HepG2 (cell line): Measurements from ENCODE around the gene AGER. TPM values are rescaled to one million over a fixed set of nuclear protein-coding genes. Genes with fewer than 3 reads are reported as not detected.

Experiments
- ATF5 ChIP-seq: sonication (generic); formaldehyde crosslinking; IDR thresholded peaks from 2 replicates; pipeline ENCODE4 v1.4.0; 2020; ENCODE audit warnings: mild to moderate bottlenecking, low read depth, missing genetic modification reagents
- ATM ChIP-seq: fragments of 450-650 bp; IDR thresholded peaks from 2 replicates; pipeline ENCODE4 v1.7.1; 2017; ENCODE audit warnings: mild to moderate bottlenecking, borderline replicate concordance
- CEBPB ChIP-seq: IDR thresholded peaks from 2 replicates; pipeline ENCODE4 v1.6.1; 2011; ENCODE audit warnings: low read depth, low read length, improper control_type of control experiment, borderline replicate concordance
- HOXA7 ChIP-seq: sonication (generic); formaldehyde crosslinking; IDR thresholded peaks from 2 replicates; pipeline ENCODE4 v1.8.1; 2022; ENCODE audit warnings: mild to moderate bottlenecking, missing genetic modification reagents, moderate library complexity
- MTA1 ChIP-seq: sonication (generic); formaldehyde crosslinking; IDR thresholded peaks from 2 replicates; pipeline ENCODE4 v1.4.0; 2020; ENCODE audit warnings: missing genetic modification reagents, mild to moderate bottlenecking, borderline replicate concordance
- MYC ChIP-seq: sonication (generic); formaldehyde crosslinking; IDR thresholded peaks from 2 replicates; pipeline ENCODE4 v1.9.0; 2021; ENCODE audit warnings: missing genetic modification reagents, borderline replicate concordance
- NAIF1 ChIP-seq: sonication (generic); formaldehyde crosslinking; IDR thresholded peaks from 2 replicates; pipeline ENCODE4 v1.5.0; 2020; ENCODE audit warnings: mild to moderate bottlenecking, missing genetic modification reagents, borderline replicate concordance
- NCOA1 ChIP-seq: sonication (generic); formaldehyde crosslinking; IDR thresholded peaks from 2 replicates; pipeline ENCODE4 v1.9.0; 2021; ENCODE audit warnings: missing genetic modification reagents
- PAF1 ChIP-seq: IDR thresholded peaks from 2 replicates; pipeline ENCODE4 v1.6.1; 2016; ENCODE audit warnings: missing genetic modification reagents, missing compliant biosample characterization
- PRDM15 ChIP-seq: sonication (generic); formaldehyde crosslinking; IDR thresholded peaks from 2 replicates; pipeline ENCODE4 v1.4.0; 2020; ENCODE audit warnings: missing genetic modification reagents
- SRSF9 ChIP-seq: fragments of 200-400 bp; formaldehyde crosslinking; IDR thresholded peaks from 2 replicates; pipeline ENCODE4 v1.6.1; 2018; ENCODE audit warnings: borderline replicate concordance, mild to moderate bottlenecking, low read depth, low read length; ENCODE audit not compliant: insufficient read depth, poor library complexity, severe bottlenecking
- THRA ChIP-seq: sonication (generic); formaldehyde crosslinking; IDR thresholded peaks from 2 replicates; pipeline ENCODE4 v1.4.0; 2020; ENCODE audit warnings: missing genetic modification reagents, borderline replicate concordance
- ZBTB49 ChIP-seq: sonication (generic); formaldehyde crosslinking; IDR thresholded peaks from 2 replicates; pipeline ENCODE4 v1.4.0; 2020; ENCODE audit warnings: missing genetic modification reagents, borderline replicate concordance
- ZFP62 ChIP-seq: sonication (generic); formaldehyde crosslinking; IDR thresholded peaks from 2 replicates; pipeline ENCODE4 v1.4.0; 2020; ENCODE audit warnings: missing genetic modification reagents
- ZFY ChIP-seq: sonication (generic); formaldehyde crosslinking; IDR thresholded peaks from 2 replicates; pipeline ENCODE4 v1.4.0; 2020; ENCODE audit warnings: missing genetic modification reagents
- ZNF550 ChIP-seq: sonication (generic); formaldehyde crosslinking; IDR thresholded peaks from 2 replicates; pipeline ENCODE4 v1.4.0; 2020; ENCODE audit warnings: mild to moderate bottlenecking, missing genetic modification reagents, borderline replicate concordance
- ZNF576 ChIP-seq: sonication (generic); formaldehyde crosslinking; IDR thresholded peaks from 2 replicates; pipeline ENCODE4 v1.4.0; 2020; ENCODE audit warnings: mild to moderate bottlenecking, missing genetic modification reagents
- ZNF713 ChIP-seq: sonication (generic); formaldehyde crosslinking; IDR thresholded peaks from 2 replicates; pipeline ENCODE4 v1.4.0; 2020; ENCODE audit warnings: mild to moderate bottlenecking, missing genetic modification reagents
- ZNF816 ChIP-seq: sonication (generic); formaldehyde crosslinking; IDR thresholded peaks from 2 replicates; pipeline ENCODE4 v1.8.0; 2022; ENCODE audit warnings: missing genetic modification reagents, mild to moderate bottlenecking, borderline replicate concordance
- ZSCAN12 ChIP-seq: sonication (generic); formaldehyde crosslinking; IDR thresholded peaks from 2 replicates; pipeline ENCODE4 v1.9.0; 2021; ENCODE audit warnings: mild to moderate bottlenecking, missing genetic modification reagents
- polyA plus RNA-seq, 8 experiments: library from polyadenylated mRNA; depleted of rRNA in 3 of 8; stranded (reverse) in 7 of 8; unstranded in 1 of 8; fragments of >200 nt; fragmentation: Illumina TruSeq in 4 of 8; extraction: Trizol in 4 of 8; gene quantifications; 2 replicates each; pipeline versions ENCODE4 v1.2.1 to v1.2.3, GENCODE V29; 2011 to 2016; ENCODE audit warnings: low read depth in 4 of 8, missing spikeins in 1 of 8, mixed read lengths in 1 of 8; ENCODE audit not compliant: insufficient read depth in 1 of 8
- total RNA-seq, 5 experiments: library from RNA; depleted of rRNA; stranded (reverse); fragments of >200 nt; fragmentation: Illumina TruSeq; extraction: Trizol; gene quantifications; 2 replicates each; pipeline ENCODE4 v1.2.3, GENCODE V29; 2016; ENCODE audit warnings: low read depth in 1 of 5

The AGER gene
- total and polyA plus RNA-seq, 2 of the 13 experiments (the other 11 are each of a cell fraction or from before 2014, with no cell fraction given) = 1.9 to 5.1 TPM

- TF ChIP-seq ATM (no peak), MYC (peak; percentile 54; the same call in 1 of the 2 replicates), HOXA7 (CRISPR knock-in tag) (no peak), ZNF576 (CRISPR knock-in tag) (0 out of 2 replicates have a peak, but pooled peaks have one; percentile 34), NCOA1 (CRISPR knock-in tag) (no peak), ZFY (CRISPR knock-in tag) (peak; percentile 88), CEBPB (0 out of 2 replicates have a peak, but pooled peaks have one; percentile 1), ATF5 (no peak), NAIF1 (CRISPR knock-in tag) (peak; percentile 87), ZNF550 (CRISPR knock-in tag) (no peak; the same call in 1 of the 2 replicates), PAF1 (no peak), THRA (CRISPR knock-in tag) (peak; percentile 69), ZSCAN12 (CRISPR knock-in tag) (no peak), SRSF9 (no peak), MTA1 (CRISPR knock-in tag) (peak; percentile 96), PRDM15 (CRISPR knock-in tag) (peak; percentile 60; the same call in 1 of the 2 replicates), ZNF816 (CRISPR knock-in tag) (peak; percentile 86; the same call in 1 of the 2 replicates), ZFP62 (CRISPR knock-in tag) (no peak), ZBTB49 (CRISPR knock-in tag) (no peak), ZNF713 (CRISPR knock-in tag) (no peak)
These were observed 30.2 kb downstream of the AGER start, which contains the start of gene PPT2 (continued) for GRCh38 chr6:32153564-32154513.
